SK-N-SH (cell line): ENCODE data around the gene RBM25.

Experiments
- CTCF ChIP-seq: fragments of 200-600 bp; sonication (generic); IDR thresholded peaks from 2 replicates; pipeline ENCODE4 v1.6.1; 2017; ENCODE audit warnings: antibody characterized with exemption, mild to moderate bottlenecking, moderate library complexity
- EP300 ChIP-seq, 2 experiments: IDR thresholded peaks; 2 replicates each; pipeline versions ENCODE4 v1.4.0 to v1.6.1; 2012; ENCODE audit warnings: borderline replicate concordance in 1 of 2, low read depth in 1 of 2, low read length in 1 of 2
- EZH2phosphoT487 ChIP-seq: fragments of 200-600 bp; sonication (generic); IDR thresholded peaks from 2 replicates; pipeline ENCODE4 v1.6.1; 2017; ENCODE audit warnings: low read depth, mixed run types, mild to moderate bottlenecking, antibody characterized with exemption, moderate library complexity, borderline replicate concordance
- GATA2 ChIP-seq: sonication (generic); formaldehyde crosslinking; IDR thresholded peaks from 2 replicates; pipeline ENCODE4 v1.5.0; 2020; ENCODE audit warnings: mild to moderate bottlenecking, missing genetic modification reagents
- JUND ChIP-seq: IDR thresholded peaks from 2 replicates; pipeline ENCODE4 v1.4.0; 2012
- MXI1 ChIP-seq: IDR thresholded peaks from 2 replicates; pipeline ENCODE4 v1.6.1; 2012; ENCODE audit warnings: mild to moderate bottlenecking, low read depth, low read length, improper control_type of control experiment
- NFIC ChIP-seq: IDR thresholded peaks from 2 replicates; pipeline ENCODE4 v1.4.0; 2012; ENCODE audit warnings: borderline replicate concordance
- NRF1 ChIP-seq: IDR thresholded peaks from 2 replicates; pipeline ENCODE4 v1.6.1; 2012; ENCODE audit warnings: low read depth, mild to moderate bottlenecking, low read length
- POLR2AphosphoS5 ChIP-seq: IDR thresholded peaks from 2 replicates; pipeline ENCODE4 v1.6.1; 2012; ENCODE audit warnings: low read depth, low read length
- RAD21 ChIP-seq: IDR thresholded peaks from 2 replicates; pipeline ENCODE4 v1.6.1; 2012; ENCODE audit warnings: mild to moderate bottlenecking, low read length
- TEAD4 ChIP-seq: IDR thresholded peaks from 2 replicates; pipeline ENCODE4 v1.4.0; 2012; ENCODE audit warnings: mild to moderate bottlenecking, borderline replicate concordance; ENCODE audit not compliant: insufficient read depth
- USF1 ChIP-seq: IDR thresholded peaks from 2 replicates; pipeline ENCODE4 v1.4.0; 2012; ENCODE audit warnings: low read depth, borderline replicate concordance
- TF ChIP-seq, protein P1 (sequence below): IDR thresholded peaks from 2 replicates; pipeline ENCODE4 v1.4.0; 2012; ENCODE audit warnings: low read depth
- TF ChIP-seq, protein P2 (sequence below): fragments of 150-350 bp; IDR thresholded peaks from 2 replicates; pipeline ENCODE4 v1.6.1; 2016; ENCODE audit warnings: mild to moderate bottlenecking, low read depth, low read length

DNA sequence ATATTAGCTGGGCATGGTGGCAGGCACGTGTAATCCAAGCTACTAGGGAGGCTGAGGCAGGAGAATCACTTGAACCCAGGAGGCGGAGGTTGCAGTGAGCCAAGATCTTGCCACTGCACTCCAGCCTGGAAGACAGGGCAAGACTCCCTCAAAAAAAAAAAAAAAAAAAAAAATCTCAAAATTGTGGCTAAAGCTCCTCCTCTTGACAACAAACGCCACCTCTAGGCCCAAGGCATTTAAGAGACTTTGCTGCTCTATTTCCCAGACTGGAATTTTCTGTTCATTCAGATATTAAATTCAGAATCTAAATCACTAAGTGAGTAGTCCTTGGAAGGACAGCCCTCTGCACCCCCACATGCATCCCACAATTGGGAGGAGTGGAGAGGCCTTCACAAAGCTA lies 32.8 kb upstream of the RBM25 start:
- TF ChIP-seq RAD21 (no peak), CTCF (0 out of 2 replicates have a peak, but pooled peaks have one; percentile 6), POLR2AphosphoS5 (no peak), EP300 (IDR thresholded peaks at IDR 0.05; ENCODE audit: borderline replicate concordance in 1 of 2, low read depth in 1 of 2, low read length in 1 of 2) (no peak), MXI1 (no peak), USF1 (no peak), JUND (no peak), TEAD4 (no peak), EZH2phosphoT487 (no peak), NFIC (no peak), GATA2 (CRISPR knock-in tag) (no peak), NRF1 (no peak)
- TF ChIP-seq, protein P1, sequence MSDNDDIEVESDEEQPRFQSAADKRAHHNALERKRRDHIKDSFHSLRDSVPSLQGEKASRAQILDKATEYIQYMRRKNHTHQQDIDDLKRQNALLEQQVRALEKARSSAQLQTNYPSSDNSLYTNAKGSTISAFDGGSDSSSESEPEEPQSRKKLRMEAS, result no peak
- TF ChIP-seq, protein P2, sequence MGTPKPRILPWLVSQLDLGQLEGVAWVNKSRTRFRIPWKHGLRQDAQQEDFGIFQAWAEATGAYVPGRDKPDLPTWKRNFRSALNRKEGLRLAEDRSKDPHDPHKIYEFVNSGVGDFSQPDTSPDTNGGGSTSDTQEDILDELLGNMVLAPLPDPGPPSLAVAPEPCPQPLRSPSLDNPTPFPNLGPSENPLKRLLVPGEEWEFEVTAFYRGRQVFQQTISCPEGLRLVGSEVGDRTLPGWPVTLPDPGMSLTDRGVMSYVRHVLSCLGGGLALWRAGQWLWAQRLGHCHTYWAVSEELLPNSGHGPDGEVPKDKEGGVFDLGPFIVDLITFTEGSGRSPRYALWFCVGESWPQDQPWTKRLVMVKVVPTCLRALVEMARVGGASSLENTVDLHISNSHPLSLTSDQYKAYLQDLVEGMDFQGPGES, result no peak
